ENCODE results near the gene BLVRA. TPM values are rescaled to one million over a fixed set of nuclear protein-coding genes. Genes with fewer than 3 reads are reported as not detected.

Gene BLVRA
- total and polyA plus RNA-seq, 2 donors (not counting 1 experiment from before 2014, with no cell fraction given): 72.8 to 108 TPM

DNA sequence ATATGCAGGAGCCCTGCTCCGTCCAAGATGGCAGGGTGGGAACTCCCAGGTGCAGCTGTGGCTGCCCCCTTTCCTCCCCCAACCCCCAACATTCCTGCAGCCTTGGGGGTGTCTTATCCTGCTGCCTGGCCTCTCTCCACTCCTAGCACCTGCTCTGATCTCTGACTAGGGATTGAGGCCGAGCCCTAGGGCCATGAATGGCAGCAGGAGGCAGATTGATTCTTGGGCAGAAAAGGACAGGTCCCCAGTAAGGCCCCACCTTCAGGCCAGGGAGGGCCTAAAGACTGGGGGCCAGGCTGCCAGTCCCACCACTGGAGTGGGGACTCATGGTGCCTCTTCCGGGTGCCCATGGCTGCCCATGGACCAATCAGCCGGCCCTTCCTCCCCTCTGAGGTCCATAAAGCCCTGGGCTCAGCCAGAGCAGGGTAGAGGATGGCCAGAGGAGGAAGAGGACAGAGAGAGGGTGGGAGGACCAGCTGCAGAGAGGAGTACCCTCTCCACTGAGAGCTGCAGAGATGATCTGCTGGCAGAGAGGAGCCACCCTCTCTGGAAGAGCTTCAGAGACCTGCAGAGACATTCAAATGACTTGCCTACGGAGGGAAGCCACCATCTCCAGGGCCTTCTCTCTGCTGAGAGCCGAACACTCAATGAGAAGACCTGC, 20.9 kb upstream of the BLVRA start:
- H3K36me3 ChIP-seq (ENCODE audit: control insufficient read depth, insufficient read depth, low read length): no peaks in the 10 kb centered on the region
- DNase-seq (ENCODE audit: low read depth in 2 of 2): no peak
- no peak overlapping the region for H3K27ac ChIP-seq (ENCODE audit: insufficient read depth, low read length)
- H3K4me2 ChIP-seq (ENCODE audit: extremely low read depth, insufficient read depth, low read length): no peak overlapping the region
- H3K4me3 ChIP-seq (replicated peaks in 1 of 4; ENCODE audit: control extremely low read depth in 1 of 4, insufficient read depth in 1 of 4, low read depth in 3 of 4, low read length in 4 of 4): no peak overlapping the region
- no peaks in the 10 kb centered on the region for H3K9me3 ChIP-seq (ENCODE audit: control insufficient read depth, insufficient read depth, low read depth, low read length)
- H3K9ac ChIP-seq (ENCODE audit: insufficient read depth, low read length): no peak overlapping the region
- no peaks in the 10 kb centered on the region for H3K27me3 ChIP-seq (ENCODE audit: control insufficient read depth, insufficient read depth, low read length)
- H4K20me1 ChIP-seq (ENCODE audit: control insufficient read depth, extremely low read depth, insufficient read depth, low read length): no peaks in the 10 kb centered on the region
- H3K79me2 ChIP-seq (ENCODE audit: control insufficient read depth, insufficient read depth, low read length): no peaks in the 10 kb centered on the region
- TF ChIP-seq, protein P1, sequence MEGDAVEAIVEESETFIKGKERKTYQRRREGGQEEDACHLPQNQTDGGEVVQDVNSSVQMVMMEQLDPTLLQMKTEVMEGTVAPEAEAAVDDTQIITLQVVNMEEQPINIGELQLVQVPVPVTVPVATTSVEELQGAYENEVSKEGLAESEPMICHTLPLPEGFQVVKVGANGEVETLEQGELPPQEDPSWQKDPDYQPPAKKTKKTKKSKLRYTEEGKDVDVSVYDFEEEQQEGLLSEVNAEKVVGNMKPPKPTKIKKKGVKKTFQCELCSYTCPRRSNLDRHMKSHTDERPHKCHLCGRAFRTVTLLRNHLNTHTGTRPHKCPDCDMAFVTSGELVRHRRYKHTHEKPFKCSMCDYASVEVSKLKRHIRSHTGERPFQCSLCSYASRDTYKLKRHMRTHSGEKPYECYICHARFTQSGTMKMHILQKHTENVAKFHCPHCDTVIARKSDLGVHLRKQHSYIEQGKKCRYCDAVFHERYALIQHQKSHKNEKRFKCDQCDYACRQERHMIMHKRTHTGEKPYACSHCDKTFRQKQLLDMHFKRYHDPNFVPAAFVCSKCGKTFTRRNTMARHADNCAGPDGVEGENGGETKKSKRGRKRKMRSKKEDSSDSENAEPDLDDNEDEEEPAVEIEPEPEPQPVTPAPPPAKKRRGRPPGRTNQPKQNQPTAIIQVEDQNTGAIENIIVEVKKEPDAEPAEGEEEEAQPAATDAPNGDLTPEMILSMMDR (conservative IDR thresholded peaks at IDR 0.05 in 1 of 2, IDR thresholded peaks at IDR 0.05 in 1 of 2; ENCODE audit: low read depth in 1 of 2, low read length in 2 of 2): no peak
- no peak for TF ChIP-seq EZH2 (IDR thresholded peaks at IDR 0.05; ENCODE audit: low read length, missing control alignments)
- no peak overlapping the region for H2AFZ ChIP-seq (ENCODE audit: low read length)
- H3K4me1 ChIP-seq (ENCODE audit: control insufficient read depth, extremely low read depth, insufficient read depth, low read length): no peaks in the 10 kb centered on the region

DNA sequence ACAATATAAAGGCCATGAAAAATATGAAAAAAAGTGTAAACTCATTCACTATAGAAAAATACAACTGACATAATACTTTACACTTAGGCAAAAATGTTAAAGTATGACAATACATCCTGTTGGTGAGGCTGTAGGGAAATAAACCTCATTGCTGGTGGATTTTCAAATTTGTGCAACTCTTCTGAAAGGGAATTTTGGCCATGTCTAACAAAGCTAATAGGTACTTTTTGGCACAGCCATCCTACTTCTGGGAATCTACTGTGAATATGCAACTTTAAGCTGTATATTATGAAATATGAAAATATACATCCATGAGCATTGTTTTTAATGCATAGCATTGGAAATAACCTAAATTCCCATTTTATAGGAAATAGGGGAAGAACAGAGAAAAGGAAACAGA, 15.8 kb upstream of the BLVRA start:
- H3K79me2 ChIP-seq (ENCODE audit: control insufficient read depth, insufficient read depth, low read length): no peaks in the 10 kb centered on the region
- no peak overlapping the region for H3K4me2 ChIP-seq (ENCODE audit: extremely low read depth, insufficient read depth, low read length)
- DNase-seq (ENCODE audit: low read depth in 2 of 2): no peak
- no peak overlapping the region for H3K4me3 ChIP-seq (replicated peaks in 1 of 4; ENCODE audit: control extremely low read depth in 1 of 4, insufficient read depth in 1 of 4, low read depth in 3 of 4, low read length in 4 of 4)
- H3K27ac ChIP-seq (ENCODE audit: insufficient read depth, low read length): no peak overlapping the region
- no peak overlapping the region for H2AFZ ChIP-seq (ENCODE audit: low read length)
- H3K27me3 ChIP-seq (ENCODE audit: control insufficient read depth, insufficient read depth, low read length): no peaks in the 10 kb centered on the region
- H3K9ac ChIP-seq (ENCODE audit: insufficient read depth, low read length): no peak overlapping the region
- no peaks in the 10 kb centered on the region for H3K36me3 ChIP-seq (ENCODE audit: control insufficient read depth, insufficient read depth, low read length)
- TF ChIP-seq EZH2 (IDR thresholded peaks at IDR 0.05; ENCODE audit: low read length, missing control alignments): no peak
- TF ChIP-seq, protein P1 (conservative IDR thresholded peaks at IDR 0.05 in 1 of 2, IDR thresholded peaks at IDR 0.05 in 1 of 2; ENCODE audit: low read depth in 1 of 2, low read length in 2 of 2): no peak
- no peaks in the 10 kb centered on the region for H3K4me1 ChIP-seq (ENCODE audit: control insufficient read depth, extremely low read depth, insufficient read depth, low read length)
- no peaks in the 10 kb centered on the region for H4K20me1 ChIP-seq (ENCODE audit: control insufficient read depth, extremely low read depth, insufficient read depth, low read length)
- H3K9me3 ChIP-seq (ENCODE audit: control insufficient read depth, insufficient read depth, low read depth, low read length): no peaks in the 10 kb centered on the region

DNA sequence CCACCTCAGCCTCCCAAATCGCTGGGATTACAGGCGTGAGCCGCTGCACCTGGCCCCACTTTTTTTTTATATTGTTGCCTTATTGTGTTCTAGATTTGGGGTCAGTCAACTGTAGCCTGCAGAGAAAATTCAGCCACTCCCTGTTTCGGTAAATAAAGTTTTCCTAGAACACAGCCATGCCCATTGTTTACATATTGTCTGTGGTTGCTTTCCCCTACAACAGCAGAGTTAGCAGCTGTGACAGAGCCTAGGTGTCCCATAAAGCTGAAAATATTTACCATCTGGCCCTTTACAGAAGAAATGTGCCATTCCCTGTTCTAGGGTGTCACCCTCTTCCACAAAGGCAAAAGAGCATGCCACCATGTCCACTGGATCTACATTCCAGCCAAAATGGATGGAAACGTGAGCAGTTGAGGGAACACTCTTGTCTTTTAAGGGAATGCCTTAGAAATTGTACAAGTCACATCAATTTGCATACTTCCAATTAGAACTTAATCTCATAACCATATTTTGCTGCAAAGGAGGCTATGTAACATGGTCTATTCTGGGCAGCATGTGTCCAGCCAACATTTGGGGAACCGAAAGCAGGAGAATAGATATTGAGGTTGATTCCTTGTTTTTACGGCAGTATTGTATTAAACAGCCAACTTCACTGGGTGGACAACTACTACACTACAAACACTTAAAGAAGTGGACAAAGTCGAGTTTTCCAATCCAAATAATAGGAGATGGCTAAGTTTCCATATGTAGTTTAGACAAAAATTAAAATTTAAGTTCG, 11.0 kb upstream of the BLVRA start:
- Histone ChIP-seq H2AFZ (ENCODE audit: low read length) (no peak overlapping the region), H3K27me3 (ENCODE audit: control insufficient read depth, insufficient read depth, low read length) (no peaks in the 10 kb centered on the region), H3K4me2 (ENCODE audit: extremely low read depth, insufficient read depth, low read length) (no peak overlapping the region), H3K27ac (ENCODE audit: insufficient read depth, low read length) (no peak overlapping the region), H3K36me3 (ENCODE audit: control insufficient read depth, insufficient read depth, low read length) (no peaks in the 10 kb centered on the region), H3K4me1 (ENCODE audit: control insufficient read depth, extremely low read depth, insufficient read depth, low read length) (peaks cover 5% of the 10 kb centered on the region), H3K4me3 (replicated peaks in 1 of 4; ENCODE audit: control extremely low read depth in 1 of 4, insufficient read depth in 1 of 4, low read depth in 3 of 4, low read length in 4 of 4) (no peak overlapping the region), H4K20me1 (ENCODE audit: control insufficient read depth, extremely low read depth, insufficient read depth, low read length) (no peaks in the 10 kb centered on the region), H3K79me2 (ENCODE audit: control insufficient read depth, insufficient read depth, low read length) (no peaks in the 10 kb centered on the region), H3K9ac (ENCODE audit: insufficient read depth, low read length) (no peak overlapping the region), H3K9me3 (ENCODE audit: control insufficient read depth, insufficient read depth, low read depth, low read length) (no peaks in the 10 kb centered on the region)
- TF ChIP-seq, protein P1 (conservative IDR thresholded peaks at IDR 0.05 in 1 of 2, IDR thresholded peaks at IDR 0.05 in 1 of 2; ENCODE audit: low read depth in 1 of 2, low read length in 2 of 2): no peak
- no peak for TF ChIP-seq EZH2 (IDR thresholded peaks at IDR 0.05; ENCODE audit: low read length, missing control alignments)
- DNase-seq (ENCODE audit: low read depth in 2 of 2): no peak
